Hematopoietic multipotent progenitor cell treated with erythropoietin and hydrocortisone succinate and interleukin-3 and kit ligand, for 6 days (in vitro differentiated cells): Measurements from ENCODE around the gene EYS.
"Not testable (repeated sequence)": the region's sequence is repeated elsewhere in the genome, so short reads cannot be mapped to it uniquely, and the experiment has no call there.

Source experiments
- DNase-seq: peaks from one replicate; pipeline ENCODE4 v3.0.0-alpha.2; 2015

Gene EYS

DNA sequence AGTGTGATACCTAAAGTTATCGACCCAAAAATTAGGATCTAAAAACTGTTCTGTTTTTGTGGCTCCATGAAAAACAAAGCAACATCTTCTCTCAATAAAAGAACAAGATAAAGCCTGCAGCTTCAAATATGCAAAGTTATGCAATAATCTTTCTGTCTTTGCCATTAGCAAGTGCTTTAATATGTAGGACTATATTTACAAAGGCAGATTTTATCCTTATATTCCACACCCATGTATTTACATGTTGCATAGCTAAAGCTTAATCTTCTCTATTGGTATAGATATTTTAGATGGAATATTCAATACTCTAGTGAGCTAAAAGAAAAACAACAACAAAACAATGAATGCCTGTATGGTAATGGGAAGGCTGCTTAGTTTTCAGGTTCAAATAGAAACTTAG lies 1443.2 kb downstream of the EYS start:
- no peak for DNase-seq

- no peak for DNase-seq
Observed at GRCh38 chr6:64259372-64259771, 1447.7 kb downstream of the EYS start.

DNA sequence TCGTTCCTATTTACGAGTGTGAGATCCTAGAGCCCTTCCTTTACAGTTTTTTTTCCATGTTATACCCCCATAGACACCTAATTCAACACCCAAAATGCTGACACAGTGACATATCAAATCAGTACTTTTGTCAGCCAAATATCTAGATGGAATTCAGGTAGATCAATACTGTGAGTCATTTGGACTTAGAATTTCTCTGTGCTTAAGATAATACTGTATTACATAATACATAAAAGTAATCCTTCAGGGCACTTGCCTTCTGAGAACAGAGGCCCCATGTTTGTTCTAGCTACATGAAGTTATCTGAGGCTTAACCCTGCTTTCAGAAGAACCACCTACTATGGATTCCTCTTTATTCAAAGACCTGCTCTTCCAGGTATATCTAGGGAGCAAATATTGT lies 1448.3 kb downstream of the EYS start:
- no peak for DNase-seq

DNA sequence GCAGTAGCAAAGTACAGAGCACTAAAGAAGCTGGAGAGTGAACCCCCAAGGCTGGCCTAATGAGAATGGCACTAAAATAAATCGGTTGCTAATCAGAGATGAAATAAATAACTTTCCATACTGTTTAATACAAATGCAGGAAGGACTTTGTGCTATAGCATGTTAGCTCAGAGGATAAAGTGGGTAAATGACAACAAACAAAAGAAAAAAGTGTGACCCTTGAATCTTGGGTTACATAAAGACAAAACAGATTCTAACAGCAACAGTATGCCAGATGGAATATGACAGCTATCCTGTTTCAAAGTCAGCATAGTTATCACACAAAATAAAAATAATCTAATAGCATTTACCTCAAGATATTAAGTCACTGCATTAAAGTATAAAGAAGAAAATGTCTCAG lies 1448.7 kb downstream of the EYS start:
- DNase-seq = no peak

DNA sequence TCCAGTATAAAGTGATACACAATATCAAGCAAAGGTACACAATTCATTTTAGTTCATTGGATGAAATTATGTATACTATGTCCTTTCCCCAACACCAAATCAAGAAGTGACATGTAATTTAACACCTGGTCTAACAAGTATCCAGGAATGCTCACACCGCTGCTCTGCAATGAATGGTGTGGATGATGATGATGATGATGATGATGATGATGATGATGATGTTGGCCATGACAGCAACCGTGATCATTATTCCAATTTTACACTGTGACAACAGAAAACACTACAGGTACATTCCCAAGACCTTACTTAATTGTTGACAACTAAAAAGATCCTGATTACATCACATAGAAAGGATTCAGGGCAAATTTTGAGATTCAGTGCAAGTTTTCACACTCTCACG lies 1449.4 kb downstream of the EYS start:
- DNase-seq = no peak

GRCh38 chr6:64256483-64256882 lies 1450.5 kb downstream of the EYS start:
- DNase-seq = no peak

DNA sequence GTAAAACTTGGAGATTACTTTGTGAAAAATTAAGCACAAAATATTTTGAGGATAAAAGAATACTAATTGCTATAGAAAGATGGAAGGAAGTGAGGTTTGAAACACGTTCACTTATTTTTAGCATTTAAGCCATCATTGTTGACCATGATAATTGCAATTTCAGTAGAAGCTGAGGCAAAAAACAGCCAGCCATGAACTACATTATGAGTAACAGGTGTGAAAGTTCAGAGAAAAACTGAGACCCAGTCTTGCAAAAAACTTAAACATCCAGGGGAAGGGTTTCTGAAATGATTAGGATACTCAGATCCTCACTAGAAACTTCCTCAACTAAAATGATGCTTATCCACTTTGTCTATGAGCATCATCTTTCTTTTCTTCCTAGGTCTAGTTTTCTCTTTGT lies 1452.0 kb downstream of the EYS start:
- DNase-seq = no peak

DNA sequence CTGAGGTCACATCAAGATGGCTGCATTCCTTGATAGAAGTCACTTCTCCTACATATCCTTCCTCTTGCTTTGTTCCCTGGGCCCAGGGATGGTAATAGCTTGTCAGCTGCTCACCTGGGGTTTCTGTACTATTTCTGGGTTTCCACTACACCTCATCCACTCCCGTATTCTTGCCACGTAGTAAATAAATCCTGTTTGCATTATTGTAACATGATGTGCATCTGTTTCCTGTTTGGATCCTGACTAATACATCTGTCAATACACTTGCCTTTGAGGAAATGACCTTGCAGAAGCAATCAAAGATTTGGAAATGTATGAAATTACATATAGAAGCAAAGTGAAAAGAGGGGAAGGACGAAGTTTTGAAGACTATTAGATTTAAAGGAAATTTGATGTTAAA lies 1452.5 kb downstream of the EYS start:
- no peak for DNase-seq

DNA sequence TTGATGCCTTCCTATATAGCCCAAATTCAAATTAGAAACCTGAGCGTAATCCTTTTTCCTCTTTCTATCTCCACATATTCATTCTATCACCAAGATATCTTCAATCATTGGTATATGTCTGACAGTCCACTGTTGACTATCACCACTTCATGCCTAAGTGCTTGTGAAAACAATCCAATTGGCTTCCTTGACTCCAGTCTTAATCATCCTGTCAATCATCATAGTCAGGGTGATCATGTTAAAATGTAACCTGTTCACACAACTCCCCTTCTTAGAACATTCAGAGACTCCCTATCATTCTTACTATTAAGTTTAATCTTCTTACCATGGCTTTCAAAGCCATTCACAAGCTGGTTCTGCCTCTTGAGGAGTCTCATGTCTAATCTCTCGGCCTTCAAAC lies 1454.8 kb downstream of the EYS start:
- no peak for DNase-seq

GRCh38 chr6:64250126-64250525 lies 1456.9 kb downstream of the EYS start:
- DNase-seq = no peak

GRCh38 chr6:64249115-64249514 lies 1457.9 kb downstream of the EYS start:
- no peak for DNase-seq

- no peak for DNase-seq
Observed at GRCh38 chr6:64243618-64244017, 1463.4 kb downstream of the EYS start.

GRCh38 chr6:64238908-64239307 lies 1468.1 kb downstream of the EYS start:
- DNase-seq = not testable (repeated sequence)

- no peak for DNase-seq
Observed at GRCh38 chr6:64238071-64238470, 1469.0 kb downstream of the EYS start.

GRCh38 chr6:64233746-64234145 lies 1473.3 kb downstream of the EYS start:
- DNase-seq = no peak

GRCh38 chr6:64231928-64232327 lies 1475.1 kb downstream of the EYS start:
- no peak for DNase-seq

DNA sequence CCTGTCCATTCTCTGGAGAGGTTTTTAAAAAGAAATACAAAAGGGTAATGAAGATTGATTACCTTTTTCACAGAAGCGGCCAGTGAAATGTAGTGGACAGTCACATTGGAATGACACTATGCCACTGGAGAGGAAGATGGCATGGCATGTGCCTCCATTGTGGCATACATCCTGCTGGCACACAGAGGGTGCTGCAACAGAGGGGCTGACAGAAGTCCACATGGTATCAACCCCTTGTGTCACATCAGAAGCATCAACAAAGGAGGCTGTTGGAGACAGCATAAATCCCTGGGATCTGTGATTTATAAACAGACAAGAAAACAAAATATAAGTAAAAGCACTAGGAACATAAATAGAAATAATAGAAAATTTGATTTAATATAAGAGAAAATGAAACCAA lies 1476.5 kb downstream of the EYS start:
- no peak for DNase-seq

- no peak for DNase-seq
Observed at GRCh38 chr6:64227863-64228262, 1479.2 kb downstream of the EYS start.

GRCh38 chr6:64225503-64225902 lies 1481.5 kb downstream of the EYS start:
- DNase-seq = no peak

DNA sequence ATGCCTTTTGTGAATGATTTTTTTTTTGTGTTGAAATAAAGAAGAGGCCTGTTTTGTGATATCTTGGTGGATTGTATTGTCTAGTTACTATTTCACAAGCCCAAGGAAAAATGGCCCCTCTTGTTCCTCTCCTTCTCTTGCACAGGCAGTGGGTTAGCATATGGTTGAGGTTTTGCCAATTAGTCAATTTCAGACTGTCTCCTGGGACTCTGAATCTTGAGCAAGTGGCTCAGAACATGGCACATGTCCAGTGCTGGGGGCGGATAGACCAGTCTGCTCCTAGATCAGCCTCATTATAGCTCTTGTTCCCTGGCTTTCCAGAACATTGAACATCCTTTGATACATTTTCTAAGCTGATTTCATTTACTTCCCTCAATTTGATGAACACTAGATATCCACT lies 1482.2 kb downstream of the EYS start:
- DNase-seq = no peak

DNA sequence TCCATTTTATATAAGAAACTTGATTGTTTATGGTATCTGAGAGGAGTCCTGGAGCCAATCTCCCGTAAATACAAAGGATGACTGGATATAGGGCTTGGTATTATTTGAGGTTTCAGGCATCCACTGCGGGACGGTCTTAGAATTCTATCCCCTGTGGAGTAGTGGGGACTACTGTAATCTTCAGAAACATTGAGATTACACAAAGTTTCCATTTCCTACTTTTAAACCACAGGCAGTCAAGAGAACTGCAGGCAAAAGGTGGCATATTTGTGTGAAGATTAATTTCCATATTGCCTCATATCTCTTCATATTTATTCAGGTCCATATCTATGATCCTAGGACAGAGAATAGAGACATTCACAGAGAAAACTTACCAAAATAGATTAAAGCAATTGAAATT lies 1485.2 kb downstream of the EYS start:
- DNase-seq = peak; percentile 5

DNA sequence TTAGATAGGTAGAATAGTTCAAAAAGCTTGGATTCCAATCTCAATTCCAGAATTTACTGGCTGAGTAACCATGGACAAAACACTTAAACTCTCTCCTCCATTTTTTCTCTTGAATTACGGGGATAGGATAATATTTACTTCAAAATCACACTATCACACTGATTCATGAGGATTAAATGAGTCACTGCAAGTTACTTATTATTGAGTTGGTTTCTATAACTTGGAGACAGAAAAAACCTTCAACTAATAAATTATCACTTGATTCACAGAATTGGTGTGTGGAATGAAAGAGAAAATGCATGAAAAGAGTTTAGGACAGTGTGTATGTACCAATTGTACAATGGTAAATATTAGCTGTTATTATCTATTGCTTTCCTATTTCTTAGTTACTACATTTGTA lies 1486.2 kb downstream of the EYS start:
- DNase-seq = no peak

- DNase-seq = no peak
Observed at GRCh38 chr6:64217721-64218620, 1489.1 kb downstream of the EYS start.

DNA sequence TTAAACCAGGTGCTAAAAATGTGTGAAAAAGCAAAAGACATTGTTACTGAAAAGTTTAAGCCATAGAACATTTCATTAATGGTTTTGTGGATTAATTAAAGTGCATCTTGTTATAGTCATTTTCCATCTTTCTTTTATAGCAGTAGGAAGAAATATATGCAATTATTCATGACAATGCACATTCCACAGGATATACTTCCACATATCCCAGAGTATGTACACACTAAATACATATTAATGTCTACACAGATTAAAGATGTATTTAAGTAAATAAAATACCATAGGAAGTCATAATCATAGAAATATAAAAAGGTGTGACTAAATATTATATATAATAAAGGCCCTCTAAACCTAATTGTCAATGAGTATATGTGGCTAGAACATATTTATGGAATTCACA lies 1492.7 kb downstream of the EYS start:
- no peak for DNase-seq

- no peak for DNase-seq
Observed at GRCh38 chr6:64213697-64214096, 1493.3 kb downstream of the EYS start.
